PFSK-1 (cell line): ENCODE data around the gene LRRC63.

Experiments
- FOXP2 ChIP-seq: optimal IDR thresholded peaks from 2 replicates; pipeline ENCODE3; 2011; ENCODE audit warnings: borderline replicate concordance, control low read depth, inconsistent platforms; ENCODE audit not compliant: insufficient read depth; ENCODE audit errors: extremely low read length, extremely low read depth
- POLR2AphosphoS5 ChIP-seq: IDR thresholded peaks from 2 replicates; pipeline ENCODE4 v1.6.1; 2012; ENCODE audit warnings: low read depth, mild to moderate bottlenecking, control low read depth, low read length, moderate library complexity
- REST ChIP-seq, 2 experiments: IDR thresholded peaks; 2 replicates each; pipeline versions ENCODE4 v1.6.1 to v1.8.0; 2011 to 2012; ENCODE audit warnings: low read depth in 2 of 2, low read length in 2 of 2, control low read depth in 1 of 2, inconsistent platforms in 1 of 2, mild to moderate bottlenecking in 1 of 2, moderate library complexity in 1 of 2; ENCODE audit not compliant: insufficient read depth in 1 of 2
- SIN3A ChIP-seq: IDR thresholded peaks from 2 replicates; pipeline ENCODE4 v1.6.1; 2012; ENCODE audit warnings: mild to moderate bottlenecking, low read length, moderate library complexity, borderline replicate concordance; ENCODE audit not compliant: insufficient read depth
- TAF1 ChIP-seq: IDR thresholded peaks from 2 replicates; pipeline ENCODE4 v1.6.1; 2012; ENCODE audit warnings: low read length, control low read depth, borderline replicate concordance; ENCODE audit not compliant: insufficient read depth

DNA sequence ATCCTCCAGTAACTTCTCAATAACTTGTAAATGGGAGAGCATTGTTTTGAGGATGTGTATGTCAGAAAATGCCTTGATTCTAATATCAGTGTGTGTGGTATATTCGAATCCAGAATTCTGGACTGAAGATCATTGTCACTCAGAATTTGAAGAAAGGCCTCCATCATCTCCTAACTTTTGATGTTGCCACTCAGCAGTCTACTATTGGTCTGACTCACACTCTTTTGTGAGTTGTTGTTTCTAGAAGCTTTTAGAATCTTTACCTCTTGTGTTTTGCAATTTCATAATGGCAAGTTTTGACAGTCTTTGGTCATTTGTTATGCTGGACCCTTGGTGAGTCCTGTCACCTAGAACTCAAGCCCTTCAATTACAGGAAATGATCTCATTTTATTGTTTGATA, 98.3 kb downstream of the LRRC63 start:
- no peak for TF ChIP-seq REST (IDR thresholded peaks at IDR 0.05; ENCODE audit: insufficient read depth in 1 of 2, low read depth in 2 of 2, low read length in 2 of 2)
- TF ChIP-seq TAF1: no peak
- no peak for TF ChIP-seq POLR2AphosphoS5
- TF ChIP-seq SIN3A: no peak
- TF ChIP-seq FOXP2: no peak
